Heart left ventricle (tissue), 13 donors: ENCODE results near the gene TTC33.

Source experiments
- POLR2A ChIP-seq, 2 donors: fragments of 450-650 bp; IDR thresholded peaks; one replicate each; pipeline ENCODE4 v1.6.1; 2017; ENCODE audit warnings: antibody characterized with exemption in 2 of 2, mild to moderate bottlenecking in 2 of 2, moderate library complexity in 2 of 2
- TF ChIP-seq, protein P1 (sequence below), 12 donors: fragments of 200-600 bp; sonication (generic) in 4 of 12; IDR thresholded peaks; one replicate each; pipeline versions ENCODE4 v1.5.0 to v1.8.0; 2018 to 2022; ENCODE audit warnings: antibody characterized with exemption in 12 of 12, mild to moderate bottlenecking in 5 of 12
- donor health status: ischemic (EF 13 %, LVEDD 7.1; RV severe dilation, severe dysfunction).
- donor health status: DM: no; HTN: yes; CAD: no.
- donor health status: DM: no; HTN: no; CAD: no.
- donor health status: ischemic (EF 25% LVEDD 6.9; RV normal size, moderate dysfunction).
- donor health status: ischemic (EF 25% LVEDD 5.7; RV mildly dilated, moderate dysfunction).
- donor health status: ischemic (EF 35%, LVEDD 5.7; RV mildly dilated, moderate dysfunction).
- donor health status: nonischemic (EF 11% LVEDD 7.7; RV severe dilation, severe dysfunction).
- donor health status: DM: yes; HTN: yes; CAD: no.
- donor health status: PGD.
- donor health status: ischemic (EF 29% LVEDD 5.4; RV normal size, mild dysfunction).
- donor health status: nonischemic (EF 23%, LVEDD 6.1; RV moderate dilation, normal function).

DNA sequence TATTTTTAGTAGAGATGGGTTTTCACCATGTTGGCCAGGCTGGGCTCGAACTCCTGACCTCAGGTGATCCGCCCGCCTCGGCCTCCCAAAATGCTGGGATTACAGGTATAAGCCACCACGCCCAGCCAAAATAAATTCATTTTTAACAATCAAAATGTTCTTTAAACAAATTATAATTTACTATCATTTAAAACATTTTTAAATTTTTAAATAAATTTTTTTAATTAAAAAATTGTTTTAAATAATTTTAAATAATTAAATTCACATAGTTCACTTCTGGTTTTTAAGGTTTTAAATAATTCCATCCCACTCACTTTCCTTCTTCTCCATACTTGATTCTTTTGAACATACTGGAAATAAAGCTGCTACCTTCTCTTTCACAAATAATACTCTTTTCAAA, 15.0 kb upstream of the TTC33 start:
- TF ChIP-seq, protein P1, sequence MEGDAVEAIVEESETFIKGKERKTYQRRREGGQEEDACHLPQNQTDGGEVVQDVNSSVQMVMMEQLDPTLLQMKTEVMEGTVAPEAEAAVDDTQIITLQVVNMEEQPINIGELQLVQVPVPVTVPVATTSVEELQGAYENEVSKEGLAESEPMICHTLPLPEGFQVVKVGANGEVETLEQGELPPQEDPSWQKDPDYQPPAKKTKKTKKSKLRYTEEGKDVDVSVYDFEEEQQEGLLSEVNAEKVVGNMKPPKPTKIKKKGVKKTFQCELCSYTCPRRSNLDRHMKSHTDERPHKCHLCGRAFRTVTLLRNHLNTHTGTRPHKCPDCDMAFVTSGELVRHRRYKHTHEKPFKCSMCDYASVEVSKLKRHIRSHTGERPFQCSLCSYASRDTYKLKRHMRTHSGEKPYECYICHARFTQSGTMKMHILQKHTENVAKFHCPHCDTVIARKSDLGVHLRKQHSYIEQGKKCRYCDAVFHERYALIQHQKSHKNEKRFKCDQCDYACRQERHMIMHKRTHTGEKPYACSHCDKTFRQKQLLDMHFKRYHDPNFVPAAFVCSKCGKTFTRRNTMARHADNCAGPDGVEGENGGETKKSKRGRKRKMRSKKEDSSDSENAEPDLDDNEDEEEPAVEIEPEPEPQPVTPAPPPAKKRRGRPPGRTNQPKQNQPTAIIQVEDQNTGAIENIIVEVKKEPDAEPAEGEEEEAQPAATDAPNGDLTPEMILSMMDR (IDR thresholded peaks at IDR 0.05): no peak
- no peak for TF ChIP-seq POLR2A (IDR thresholded peaks at IDR 0.05)
